Left hindlimb (tissue), 1 donor: ENCODE measurements around the gene UBAC2.
"Not testable (repeated sequence)": the region's sequence is repeated elsewhere in the genome, so short reads cannot be mapped to it uniquely, and the experiment has no call there.

Experiments
- DNase-seq: peaks from one replicate; pipeline ENCODE4 v3.0.0-alpha.2; 2018

Gene UBAC2

GRCh38 chr13:99215184-99215830, 14.7 kb downstream of the UBAC2 start:
- no peak for DNase-seq

- no peak for DNase-seq
Observed at GRCh38 chr13:99217461-99218110, 16.9 kb downstream of the UBAC2 start.

DNA sequence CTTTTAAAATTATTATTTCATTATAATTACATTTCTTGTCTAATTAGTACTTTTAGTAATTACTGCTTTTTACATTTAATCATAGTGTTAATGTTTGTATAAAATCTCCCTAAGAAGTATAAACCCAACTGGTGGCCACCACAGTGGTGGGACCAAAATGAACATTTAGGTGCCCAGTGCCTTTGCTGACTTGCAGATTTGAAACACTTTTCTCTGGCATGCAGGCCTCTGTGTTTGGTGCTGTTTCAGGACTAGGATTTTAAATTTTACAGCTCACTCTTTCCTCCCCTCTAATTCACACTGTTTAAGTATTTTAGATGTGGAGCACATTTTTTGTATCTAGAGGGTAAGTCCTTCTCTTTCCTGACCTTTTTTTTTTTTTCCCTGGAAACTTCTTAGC, 17.5 kb downstream of the UBAC2 start:
- DNase-seq: no peak

DNA sequence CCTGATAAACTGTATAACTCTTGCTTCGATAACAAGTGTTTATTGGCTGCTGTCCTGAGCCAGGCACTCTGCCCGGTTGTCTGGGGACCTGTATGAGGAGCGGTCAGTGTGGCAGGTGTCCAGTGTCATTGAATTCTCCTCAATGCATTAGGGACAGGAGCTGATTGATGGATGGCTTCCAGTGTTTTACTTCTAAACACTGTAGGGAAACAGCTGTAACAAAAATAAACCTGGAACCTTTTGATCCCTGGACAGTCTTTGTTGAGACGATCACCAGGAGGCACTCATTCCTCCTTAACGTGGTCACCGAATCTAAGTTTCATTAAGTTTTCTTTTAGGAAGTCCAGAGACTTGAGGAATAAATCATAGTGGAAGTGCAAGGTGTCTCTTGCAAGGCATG, 17.9 kb downstream of the UBAC2 start:
- DNase-seq: no peak

- DNase-seq: no peak
Observed at GRCh38 chr13:99218969-99219368, 18.3 kb downstream of the UBAC2 start.

DNA sequence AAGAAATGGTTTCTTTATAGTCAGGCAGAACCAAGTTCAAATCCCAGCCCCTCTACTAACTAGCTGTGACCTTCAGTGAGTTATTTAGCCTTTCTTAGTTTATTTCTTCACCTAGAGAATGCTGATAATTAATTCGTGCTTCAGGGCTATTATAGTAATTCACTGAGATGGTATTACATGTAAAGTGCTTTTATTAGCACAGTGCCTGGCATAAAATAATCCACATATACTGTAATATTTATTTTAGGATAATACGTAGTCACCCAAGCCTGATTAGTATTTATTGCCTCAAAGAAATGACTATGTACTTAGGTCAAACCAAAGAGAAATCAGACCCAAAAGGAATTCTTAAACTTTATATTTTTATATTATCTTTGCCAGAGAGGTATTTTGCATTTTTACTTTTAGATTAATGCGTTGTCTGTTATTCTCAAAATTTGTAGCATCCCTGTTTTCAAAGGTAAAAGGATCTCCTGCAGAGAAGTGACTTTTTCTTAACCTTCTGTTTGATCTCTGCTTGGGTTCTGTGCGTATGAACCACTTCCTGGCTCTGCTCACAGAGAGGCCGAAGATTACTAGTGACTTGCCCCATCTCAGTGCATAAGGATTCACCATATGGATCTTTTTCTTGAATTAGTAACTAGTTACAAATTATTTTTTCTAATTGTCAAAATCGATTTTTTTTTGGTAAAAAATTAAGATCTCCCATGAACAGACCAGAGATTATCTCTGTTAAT, 19.7 kb downstream of the UBAC2 start:
- DNase-seq: no peak

DNA sequence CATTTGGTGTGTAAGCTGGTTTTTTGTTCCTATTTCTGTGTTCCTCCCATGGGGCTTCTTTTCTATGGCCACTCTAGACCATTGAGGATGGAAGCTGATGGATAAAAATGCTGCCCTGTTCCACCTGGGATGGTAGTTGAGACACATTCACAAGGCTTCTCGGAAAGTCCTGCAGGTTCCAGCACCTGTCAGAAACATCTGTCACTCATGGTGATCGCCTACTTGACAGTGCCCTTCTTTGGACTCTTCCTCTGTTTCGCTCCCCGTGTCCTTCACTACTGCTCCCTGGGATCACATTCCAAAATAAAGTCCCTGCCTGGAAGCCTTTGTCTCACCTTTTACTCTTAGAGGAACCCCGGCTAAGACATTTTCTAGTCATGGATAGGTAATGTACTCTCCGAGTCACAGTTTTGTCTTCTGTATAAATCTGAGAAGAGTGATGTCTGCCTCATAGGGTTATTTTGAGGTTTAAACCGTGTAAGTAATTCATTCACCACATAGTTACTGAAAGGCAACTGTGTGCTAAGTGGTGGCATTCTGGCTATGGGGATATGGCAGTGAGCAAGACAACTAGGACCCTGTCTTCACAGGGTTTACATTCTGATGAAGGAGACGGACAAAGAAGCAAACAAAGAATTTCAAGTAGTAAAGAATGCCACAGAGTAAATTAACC, 21.0 kb downstream of the UBAC2 start:
- DNase-seq: no peak

DNA sequence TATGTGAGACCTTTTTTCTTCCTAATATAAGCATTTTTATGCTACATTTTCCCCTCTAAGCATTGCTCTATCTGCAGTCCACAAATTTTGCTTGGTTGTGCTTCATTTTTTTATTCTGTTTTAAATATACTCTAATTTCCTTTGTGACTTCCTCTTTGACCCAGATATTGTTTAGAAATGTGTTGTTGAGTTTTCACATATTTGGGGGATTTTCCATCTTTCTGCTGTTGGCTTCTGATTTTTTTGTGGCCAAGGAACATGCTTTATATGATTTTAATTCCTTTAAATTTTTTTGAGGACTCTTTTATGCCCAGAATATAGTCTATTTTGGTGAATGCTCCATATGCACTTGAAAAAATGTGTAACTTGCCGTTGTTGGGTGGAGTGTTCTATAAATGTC, 22.9 kb downstream of the UBAC2 start:
- DNase-seq: no peak

- no peak for DNase-seq
Observed at GRCh38 chr13:99224021-99224420, 23.4 kb downstream of the UBAC2 start.

DNA sequence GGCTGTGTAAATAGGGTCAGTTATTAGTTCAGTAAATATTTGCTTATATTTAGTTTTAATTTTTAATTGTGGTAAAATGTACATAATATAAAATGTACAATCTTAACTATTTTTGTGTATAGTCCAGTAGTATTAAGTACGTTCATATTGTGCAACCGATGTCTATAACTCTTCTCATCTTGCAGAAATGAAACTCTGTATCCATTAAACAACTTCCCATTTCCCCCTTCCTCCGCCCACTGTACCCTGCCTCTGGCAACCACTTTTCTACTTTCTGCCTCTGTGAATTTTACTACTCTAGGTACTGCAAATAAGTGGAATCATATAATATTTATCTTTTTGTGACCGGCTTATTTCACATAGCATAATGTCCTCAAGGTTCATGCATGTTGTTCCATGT, 24.4 kb downstream of the UBAC2 start:
- no peak for DNase-seq

DNA sequence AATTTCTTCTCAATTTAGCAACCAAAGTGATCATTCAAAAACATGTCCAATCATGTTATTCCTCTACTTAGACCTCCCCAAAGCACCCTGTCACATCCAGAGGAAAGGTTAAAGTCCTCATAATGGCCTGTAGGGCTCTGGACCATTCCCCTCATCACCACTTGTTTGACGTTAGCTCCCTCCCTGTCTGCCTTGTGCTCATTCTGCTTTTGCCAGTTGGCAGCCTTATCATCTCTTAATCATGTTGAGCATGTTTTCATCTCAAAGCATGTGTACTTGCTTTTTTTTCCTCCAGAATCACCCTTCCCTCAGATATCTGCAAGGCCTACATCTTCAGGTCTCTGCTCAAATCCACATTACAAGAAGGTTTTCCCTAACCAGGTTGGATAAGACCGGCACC, 25.9 kb downstream of the UBAC2 start:
- DNase-seq: no peak

GRCh38 chr13:99227331-99227900, 26.8 kb downstream of the UBAC2 start:
- no peak for DNase-seq

- no peak for DNase-seq
Observed at GRCh38 chr13:99227909-99228688, 27.4 kb downstream of the UBAC2 start.

DNA sequence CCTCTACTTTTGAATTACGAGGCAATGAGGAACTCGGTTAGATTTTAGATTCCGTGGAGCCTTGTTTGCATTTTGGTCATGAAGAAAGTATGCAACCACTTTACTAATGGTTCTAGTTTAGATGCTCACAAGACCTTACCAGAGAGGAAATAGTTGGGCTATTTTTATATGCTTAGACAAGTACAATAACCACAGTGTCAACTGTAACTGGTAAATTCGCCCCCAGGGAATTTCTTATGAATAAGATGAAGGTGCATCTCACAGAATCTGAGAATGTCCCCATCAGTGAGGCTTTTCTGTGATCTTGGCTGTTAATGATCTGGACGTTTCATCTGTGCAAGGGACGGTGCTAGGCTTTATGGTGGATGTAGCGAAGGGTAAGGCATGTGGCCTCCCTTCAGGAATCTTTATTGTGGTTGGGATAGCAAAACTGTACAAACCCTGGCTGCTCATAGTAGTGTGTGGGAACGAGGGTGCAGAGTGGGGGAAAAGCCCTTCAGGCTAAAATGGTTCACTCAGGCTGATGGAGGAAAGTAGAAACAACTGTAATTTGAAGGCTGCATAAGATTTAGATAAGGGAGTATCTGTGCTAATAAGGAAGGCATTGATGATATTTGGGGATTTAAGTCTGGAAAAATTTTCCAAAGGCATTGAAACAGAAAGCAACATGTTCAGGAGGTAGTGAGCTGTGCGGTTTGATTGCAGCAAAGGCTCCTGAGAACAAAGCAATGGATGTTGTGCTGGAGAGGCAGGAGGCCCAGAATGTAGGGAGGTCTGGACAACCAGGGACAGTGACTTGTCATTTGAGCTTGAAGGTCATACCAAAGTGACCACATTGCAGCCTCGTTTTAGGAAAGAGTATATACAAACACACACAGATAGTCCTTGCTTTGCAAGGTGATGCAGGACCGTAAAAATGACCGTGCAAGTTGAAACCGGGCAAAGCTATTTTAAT, 28.4 kb downstream of the UBAC2 start:
- DNase-seq: no peak

- not testable (repeated sequence) for DNase-seq
Observed at GRCh38 chr13:99230588-99230987, 29.9 kb downstream of the UBAC2 start.

- no peak for DNase-seq
Observed at GRCh38 chr13:99230991-99231390, 30.3 kb downstream of the UBAC2 start.

GRCh38 chr13:99231721-99232120, 31.1 kb downstream of the UBAC2 start:
- no peak for DNase-seq

DNA sequence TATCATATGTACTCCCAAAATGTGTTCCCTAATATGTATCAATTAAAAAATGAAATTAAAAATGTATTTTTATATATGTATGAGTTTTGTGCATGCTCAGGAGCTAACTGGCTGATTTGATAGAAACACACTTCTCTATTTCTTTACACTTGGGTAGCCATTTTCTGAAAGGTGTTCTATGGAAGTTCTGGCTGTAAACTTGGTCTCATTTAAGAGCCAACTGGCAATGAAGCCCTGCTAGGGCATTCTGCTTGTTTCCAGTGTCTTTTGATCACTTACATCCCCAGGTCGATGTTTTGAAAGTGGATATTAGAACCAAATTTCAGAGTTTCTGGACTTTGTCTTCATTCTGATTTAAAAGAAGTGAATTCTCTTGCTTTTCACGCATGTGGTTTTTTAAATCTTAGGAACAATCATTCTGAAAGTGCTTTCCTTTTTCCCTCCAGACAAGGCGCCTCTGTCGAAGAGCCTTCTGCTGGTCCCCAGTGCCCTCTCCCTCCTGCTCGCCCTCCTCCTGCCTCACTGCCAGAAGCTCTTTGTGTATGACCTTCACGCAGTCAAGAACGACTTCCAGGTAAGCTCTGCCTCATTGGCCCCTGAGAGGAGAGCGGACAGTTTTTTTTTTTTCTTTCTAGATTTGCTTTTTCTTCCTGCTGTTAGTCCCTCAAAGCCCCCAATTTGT, 37.5 kb downstream of the UBAC2 start:
- DNase-seq: no peak

- DNase-seq: no peak
Observed at GRCh38 chr13:99246100-99246499, 45.4 kb downstream of the UBAC2 start.

- DNase-seq: not testable (repeated sequence)
Observed at GRCh38 chr13:99249178-99249577, 48.5 kb downstream of the UBAC2 start.

DNA sequence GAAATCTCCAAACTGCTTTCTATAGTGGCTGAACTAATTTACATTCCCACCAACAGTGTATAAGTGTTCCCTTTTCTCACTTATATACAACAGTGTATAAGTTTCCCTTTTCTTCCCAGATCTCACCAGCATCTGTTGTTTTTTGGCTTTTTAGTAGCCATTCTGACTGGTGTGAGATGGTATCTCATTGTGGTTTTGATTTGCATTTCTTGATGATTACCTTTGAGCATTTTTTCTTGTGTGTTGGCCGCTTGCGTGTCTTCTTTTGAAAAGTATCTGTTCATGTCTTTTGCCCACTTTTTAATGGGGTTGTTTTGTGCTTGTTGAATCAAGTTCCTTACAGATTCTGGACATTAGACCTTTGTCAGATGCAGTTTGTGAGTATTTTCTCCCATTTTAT, 49.0 kb downstream of the UBAC2 start:
- not testable (repeated sequence) for DNase-seq
